GM19438 (cell line): ENCODE data around the gene STK24.

Experiments used
- ATAC-seq: cut with Tn5 transposase; IDR thresholded peaks from one replicate; pipeline ENCODE4 v1.9.1; 2021; ENCODE audit warnings: low read depth; ENCODE audit not compliant: unreplicated experiment

The STK24 gene

GRCh38 chr13:98459721-98460370 lies 117.1 kb downstream of the STK24 start:
- no peak for ATAC-seq

- ATAC-seq = no peak
Measured at GRCh38 chr13:98459171-98459681, 117.7 kb downstream of the STK24 start.

GRCh38 chr13:98458431-98458830 lies 118.5 kb downstream of the STK24 start:
- no peak for ATAC-seq

GRCh38 chr13:98457053-98457452 lies 119.9 kb downstream of the STK24 start:
- ATAC-seq = no peak

- ATAC-seq = no peak
Measured at GRCh38 chr13:98456413-98456845, 120.5 kb downstream of the STK24 start.

- ATAC-seq = no peak
Measured at GRCh38 chr13:98454389-98454881, 122.5 kb downstream of the STK24 start.

GRCh38 chr13:98452851-98453843 lies 123.8 kb downstream of the STK24 start:
- ATAC-seq = no peak

GRCh38 chr13:98451676-98452470 lies 125.0 kb downstream of the STK24 start:
- ATAC-seq = no peak

GRCh38 chr13:98450539-98451111 lies 126.3 kb downstream of the STK24 start:
- ATAC-seq = no peak

GRCh38 chr13:98450026-98450425 lies 126.9 kb downstream of the STK24 start:
- ATAC-seq = no peak

- no peak for ATAC-seq
Measured at GRCh38 chr13:98449273-98449672, 127.6 kb downstream of the STK24 start.

GRCh38 chr13:98448642-98448928 lies 128.3 kb downstream of the STK24 start:
- ATAC-seq = no peak

- no peak for ATAC-seq
Measured at GRCh38 chr13:98447881-98448641, 128.8 kb downstream of the STK24 start.

- ATAC-seq = no peak
Measured at GRCh38 chr13:98447130-98447529, 129.8 kb downstream of the STK24 start.

- ATAC-seq = no peak
Measured at GRCh38 chr13:98446234-98446621, 130.7 kb downstream of the STK24 start.

- ATAC-seq = peak; percentile 91
Measured at GRCh38 chr13:98445340-98446233, 131.3 kb downstream of the STK24 start.

- ATAC-seq = no peak
Measured at GRCh38 chr13:98444381-98444780, 132.5 kb downstream of the STK24 start.

GRCh38 chr13:98443800-98444325 lies 133.0 kb downstream of the STK24 start:
- ATAC-seq = no peak
